PC-9 (cell line): ENCODE measurements around the gene SCUBE2.

Experiments
- EZH2 ChIP-seq: fragments of 200-600 bp; sonication (generic); IDR thresholded peaks from 2 replicates; pipeline ENCODE4 v1.8.0; 2017; ENCODE audit warnings: antibody characterized with exemption, low read depth
- TF ChIP-seq, protein P1 (sequence below): fragments of 200-600 bp; sonication (generic); conservative IDR thresholded peaks from 2 replicates; pipeline ENCODE4 v1.6.1; 2017; ENCODE audit warnings: mixed run types, antibody characterized with exemption, mild to moderate bottlenecking, moderate library complexity

- TF ChIP-seq, protein P1, sequence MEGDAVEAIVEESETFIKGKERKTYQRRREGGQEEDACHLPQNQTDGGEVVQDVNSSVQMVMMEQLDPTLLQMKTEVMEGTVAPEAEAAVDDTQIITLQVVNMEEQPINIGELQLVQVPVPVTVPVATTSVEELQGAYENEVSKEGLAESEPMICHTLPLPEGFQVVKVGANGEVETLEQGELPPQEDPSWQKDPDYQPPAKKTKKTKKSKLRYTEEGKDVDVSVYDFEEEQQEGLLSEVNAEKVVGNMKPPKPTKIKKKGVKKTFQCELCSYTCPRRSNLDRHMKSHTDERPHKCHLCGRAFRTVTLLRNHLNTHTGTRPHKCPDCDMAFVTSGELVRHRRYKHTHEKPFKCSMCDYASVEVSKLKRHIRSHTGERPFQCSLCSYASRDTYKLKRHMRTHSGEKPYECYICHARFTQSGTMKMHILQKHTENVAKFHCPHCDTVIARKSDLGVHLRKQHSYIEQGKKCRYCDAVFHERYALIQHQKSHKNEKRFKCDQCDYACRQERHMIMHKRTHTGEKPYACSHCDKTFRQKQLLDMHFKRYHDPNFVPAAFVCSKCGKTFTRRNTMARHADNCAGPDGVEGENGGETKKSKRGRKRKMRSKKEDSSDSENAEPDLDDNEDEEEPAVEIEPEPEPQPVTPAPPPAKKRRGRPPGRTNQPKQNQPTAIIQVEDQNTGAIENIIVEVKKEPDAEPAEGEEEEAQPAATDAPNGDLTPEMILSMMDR: no peak
- no peak for TF ChIP-seq EZH2
Measured at GRCh38 chr11:9139628-9140357, 48.4 kb upstream of the SCUBE2 start.
